Stimulated activated CD4-positive, alpha-beta T cell treated with anti-CD3 and anti-CD28 coated beads, Interleukin-15, amount 100 ng/mL, for 1 hour (primary cell): ENCODE results near the gene MYO7B.

Experiments
- DNase-seq, 2 donors: peaks; one replicate each; pipeline ENCODE4 v3.0.0-alpha.2; 2020; ENCODE audit warnings: low read depth in 1 of 2, low spot score in 1 of 2

The MYO7B gene

GRCh38 chr2:127535422-127535901 lies at the start of gene MYO7B:
MYO7B (plus strand) TSS chr2:127535683; CDS start chr2:127559723, 24,040 bp downstream.
- DNase-seq, result no peak

GRCh38 chr2:127485694-127486071 lies 49.8 kb upstream of the MYO7B start:
- DNase-seq, result no peak

GRCh38 chr2:127486247-127487058 lies 49.0 kb upstream of the MYO7B start:
- no peak for DNase-seq

- no peak for DNase-seq
These were observed 45.2 kb upstream of the MYO7B start for GRCh38 chr2:127490283-127490682.

GRCh38 chr2:127498386-127498785 lies 37.1 kb upstream of the MYO7B start:
- DNase-seq, result no peak

- DNase-seq, result no peak
These were observed 32.0 kb upstream of the MYO7B start for GRCh38 chr2:127503491-127503890.

- DNase-seq, result no peak
These were observed 30.7 kb upstream of the MYO7B start for GRCh38 chr2:127504552-127505430.

- DNase-seq, result no peak
These were observed 29.0 kb upstream of the MYO7B start for GRCh38 chr2:127506510-127506909.

GRCh38 chr2:127508023-127508630 lies 27.4 kb upstream of the MYO7B start:
- no peak for DNase-seq

GRCh38 chr2:127508631-127509034 lies 26.9 kb upstream of the MYO7B start:
- no peak for DNase-seq

- DNase-seq, result no peak
These were observed 25.4 kb upstream of the MYO7B start for GRCh38 chr2:127510073-127510472.

GRCh38 chr2:127511090-127511695 lies 24.3 kb upstream of the MYO7B start:
- DNase-seq, result no peak

- DNase-seq, result no peak
These were observed 23.6 kb upstream of the MYO7B start for GRCh38 chr2:127511917-127512316.

GRCh38 chr2:127512362-127512761 lies 23.1 kb upstream of the MYO7B start:
- DNase-seq, result no peak

- no peak for DNase-seq
These were observed 21.4 kb upstream of the MYO7B start for GRCh38 chr2:127514076-127514475.

GRCh38 chr2:127514485-127514884 lies 21.0 kb upstream of the MYO7B start:
- DNase-seq, result no peak

- DNase-seq, result no peak
These were observed 20.0 kb upstream of the MYO7B start for GRCh38 chr2:127515383-127515915.

- DNase-seq, result no peak
These were observed 19.3 kb upstream of the MYO7B start for GRCh38 chr2:127516041-127516762.

GRCh38 chr2:127517465-127517864 lies 18.0 kb upstream of the MYO7B start:
- no peak for DNase-seq

- no peak for DNase-seq
These were observed 15.1 kb upstream of the MYO7B start for GRCh38 chr2:127520424-127520823.
